Neural progenitor cell (in vitro differentiated cells): Measurements from ENCODE around the gene ICAM3.

Experiments used
- CTCF ChIP-seq: fragments of 200-600 bp; sonication (generic); IDR thresholded peaks from 2 replicates; pipeline ENCODE4 v1.5.1; 2017; ENCODE audit warnings: antibody characterized with exemption, mild to moderate bottlenecking
- EZH2 ChIP-seq: fragments of 200-600 bp; sonication (generic); IDR thresholded peaks from 2 replicates; pipeline ENCODE4 v1.6.1; 2017; ENCODE audit warnings: antibody characterized with exemption, mild to moderate bottlenecking, moderate library complexity

- TF ChIP-seq EZH2, result no peak
- no peak for TF ChIP-seq CTCF
These were observed 50.1 kb downstream of the ICAM3 start for GRCh38 chr19:10289167-10289835.
